ENCODE measurements around the gene METTL16. TPM values are rescaled to one million over a fixed set of nuclear protein-coding genes. Genes with fewer than 3 reads are reported as not detected.

The METTL16 gene
- total RNA-seq, 1 donor = 14.8 TPM

- Histone ChIP-seq H3K79me2 (ENCODE audit: insufficient read depth, low read length) (no peaks in the 10 kb centered on the region), H3K36me3 (ENCODE audit: insufficient read depth, low read length) (peaks cover 36% of the 10 kb centered on the region)
- TF ChIP-seq CTCF (IDR thresholded peaks at IDR 0.05; ENCODE audit: extremely low read depth, low read depth, low read length) = no peak
Measured at GRCh38 chr17:2376107-2376506, 135.6 kb downstream of the METTL16 start.

GRCh38 chr17:2375406-2375805 is 136.3 kb downstream of the METTL16 start:
- no peak for DNase-seq (ENCODE audit: insufficient read length, low spot score, missing footprints)
- TF ChIP-seq CTCF (IDR thresholded peaks at IDR 0.05; ENCODE audit: extremely low read depth, low read depth, low read length) = no peak
- no peak overlapping the region for H2AFZ ChIP-seq (ENCODE audit: low read length)
- H3K27ac ChIP-seq (ENCODE audit: low read depth, low read length) = no peak overlapping the region
- H3K79me2 ChIP-seq (ENCODE audit: insufficient read depth, low read length) = no peaks in the 10 kb centered on the region
- H3K9me3 ChIP-seq (ENCODE audit: low read depth, low read length) = no peaks in the 10 kb centered on the region
- H3K4me2 ChIP-seq (ENCODE audit: insufficient read depth, low read length) = no peak overlapping the region
- H3K4me1 ChIP-seq (ENCODE audit: insufficient read depth, low read length) = no peaks in the 10 kb centered on the region
- no peak overlapping the region for H3K4me3 ChIP-seq (ENCODE audit: insufficient read depth, low read length)
- peaks cover 34% of the 10 kb centered on the region for H3K36me3 ChIP-seq (ENCODE audit: insufficient read depth, low read length)
- H3K27me3 ChIP-seq (ENCODE audit: insufficient read depth, low read length) = no peaks in the 10 kb centered on the region
- peaks cover 2% of the 10 kb centered on the region for H4K20me1 ChIP-seq (ENCODE audit: insufficient read depth, low read length)

More at GRCh38 chr17:2376107-2376506, 135.6 kb downstream of the METTL16 start:
- Histone ChIP-seq H3K27ac (ENCODE audit: low read depth, low read length) (no peak overlapping the region), H3K4me2 (ENCODE audit: insufficient read depth, low read length) (no peak overlapping the region), H3K4me3 (ENCODE audit: insufficient read depth, low read length) (no peak overlapping the region), H3K4me1 (ENCODE audit: insufficient read depth, low read length) (no peaks in the 10 kb centered on the region), H4K20me1 (ENCODE audit: insufficient read depth, low read length) (peaks cover 4% of the 10 kb centered on the region), H3K9me3 (ENCODE audit: low read depth, low read length) (no peaks in the 10 kb centered on the region), H3K27me3 (ENCODE audit: insufficient read depth, low read length) (no peaks in the 10 kb centered on the region), H2AFZ (ENCODE audit: low read length) (no peak overlapping the region)
- DNase-seq (ENCODE audit: insufficient read length, low spot score, missing footprints) = no peak

GRCh38 chr17:2374549-2375285 is 137.0 kb downstream of the METTL16 start:
- Histone ChIP-seq H3K36me3 (ENCODE audit: insufficient read depth, low read length) (peaks cover 34% of the 10 kb centered on the region), H3K27me3 (ENCODE audit: insufficient read depth, low read length) (no peaks in the 10 kb centered on the region), H3K79me2 (ENCODE audit: insufficient read depth, low read length) (no peaks in the 10 kb centered on the region), H2AFZ (ENCODE audit: low read length) (no peak overlapping the region), H3K4me3 (ENCODE audit: insufficient read depth, low read length) (no peak overlapping the region), H3K4me1 (ENCODE audit: insufficient read depth, low read length) (no peaks in the 10 kb centered on the region), H4K20me1 (ENCODE audit: insufficient read depth, low read length) (no peaks in the 10 kb centered on the region), H3K27ac (ENCODE audit: low read depth, low read length) (no peak overlapping the region), H3K4me2 (ENCODE audit: insufficient read depth, low read length) (no peak overlapping the region), H3K9me3 (ENCODE audit: low read depth, low read length) (no peaks in the 10 kb centered on the region)
- TF ChIP-seq CTCF (IDR thresholded peaks at IDR 0.05; ENCODE audit: extremely low read depth, low read depth, low read length) = no peak
- DNase-seq (ENCODE audit: insufficient read length, low spot score, missing footprints) = no peak

GRCh38 chr17:2373179-2373578 is 138.5 kb downstream of the METTL16 start:
- H3K79me2 ChIP-seq (ENCODE audit: insufficient read depth, low read length) = no peaks in the 10 kb centered on the region

More at GRCh38 chr17:2373179-2373578, 138.5 kb downstream of the METTL16 start:
- H3K27me3 ChIP-seq (ENCODE audit: insufficient read depth, low read length) = no peaks in the 10 kb centered on the region
- DNase-seq (ENCODE audit: insufficient read length, low spot score, missing footprints) = peak; percentile 74
- no peak overlapping the region for H3K4me3 ChIP-seq (ENCODE audit: insufficient read depth, low read length)
- no peaks in the 10 kb centered on the region for H3K9me3 ChIP-seq (ENCODE audit: low read depth, low read length)
- TF ChIP-seq CTCF (IDR thresholded peaks at IDR 0.05; ENCODE audit: extremely low read depth, low read depth, low read length) = no peak
- no peaks in the 10 kb centered on the region for H4K20me1 ChIP-seq (ENCODE audit: insufficient read depth, low read length)
- no peak overlapping the region for H2AFZ ChIP-seq (ENCODE audit: low read length)
- H3K36me3 ChIP-seq (ENCODE audit: insufficient read depth, low read length) = peaks cover 34% of the 10 kb centered on the region
- no peak overlapping the region for H3K4me2 ChIP-seq (ENCODE audit: insufficient read depth, low read length)
- H3K27ac ChIP-seq (ENCODE audit: low read depth, low read length) = no peak overlapping the region
- no peaks in the 10 kb centered on the region for H3K4me1 ChIP-seq (ENCODE audit: insufficient read depth, low read length)

Measured in osteoblast (primary cell).